Activated CD8-positive, alpha-beta T cell treated with anti-CD3 and anti-CD28 coated beads for 36 hours (primary cell): ENCODE measurements around the gene SLC22A4. TPM values are rescaled to one million over a fixed set of nuclear protein-coding genes. Genes with fewer than 3 reads are reported as not detected.
A peak's percentile ranks its signal among the peaks of the same experiment; 100 is the strongest.

Experiments used
- ATAC-seq: fragments of 200-7000 bp; cut with Tn5 transposase; one replicate; pipeline ENCODE4 v1.10.0; 2021; ENCODE audit warnings: mild to moderate bottlenecking, moderate library complexity
- CTCF ChIA-PET: fragments of 350-600 bp; sonication (Branson Sonifier 250); formaldehyde crosslinking; loops from one replicate; lab custom pipeline; 2021; ENCODE audit warnings: antibody characterized with exemption; lab: Charles Lee
- POLR2A ChIA-PET: fragments of 350-600 bp; sonication (Branson Sonifier 250); formaldehyde crosslinking; loops from one replicate; lab custom pipeline; 2021; ENCODE audit warnings: antibody characterized with exemption; lab: Charles Lee
- DNase-seq: peaks from one replicate; pipeline ENCODE4 v3.0.0-alpha.2; 2020
- H3K27ac Mint-ChIP-seq: one replicate; pipeline ENCODE4 v1.8.0; 2021; ENCODE audit warnings: mild to moderate bottlenecking, mixed read lengths
- H3K27me3 Mint-ChIP-seq: one replicate; pipeline ENCODE4 v1.8.0; 2021; ENCODE audit warnings: mixed read lengths
- H3K36me3 Mint-ChIP-seq: one replicate; pipeline ENCODE4 v1.8.0; 2021; ENCODE audit warnings: low read depth, mixed read lengths
- H3K4me1 Mint-ChIP-seq: one replicate; pipeline ENCODE4 v1.8.0; 2021; ENCODE audit warnings: low read depth, mixed read lengths
- H3K4me3 Mint-ChIP-seq: one replicate; pipeline ENCODE4 v1.8.0; 2021; ENCODE audit warnings: mild to moderate bottlenecking, moderate library complexity, mixed read lengths
- H3K9me3 Mint-ChIP-seq: one replicate; pipeline ENCODE4 v1.8.0; 2021; ENCODE audit warnings: mixed read lengths
- intact Hi-C: fragments of 100-400 bp; cut with micrococcal nuclease; formaldehyde crosslinking; loops from one replicate; pipeline ENCODE4 v1.10.0; 2022
- total RNA-seq, 2 experiments: library from RNA; stranded (reverse); gene quantifications; one replicate each; pipeline ENCODE4 v1.2.3, GENCODE V29; 2021
- TF ChIP-seq, protein P1 (sequence below): fragments of 200-600 bp; IDR thresholded peaks from one replicate; pipeline ENCODE4 v1.8.0; 2022; ENCODE audit warnings: antibody characterized with exemption, mild to moderate bottlenecking

Gene SLC22A4
- total RNA-seq, 2 experiments from 2014 or later = 0.74 to 0.88 TPM

DNA sequence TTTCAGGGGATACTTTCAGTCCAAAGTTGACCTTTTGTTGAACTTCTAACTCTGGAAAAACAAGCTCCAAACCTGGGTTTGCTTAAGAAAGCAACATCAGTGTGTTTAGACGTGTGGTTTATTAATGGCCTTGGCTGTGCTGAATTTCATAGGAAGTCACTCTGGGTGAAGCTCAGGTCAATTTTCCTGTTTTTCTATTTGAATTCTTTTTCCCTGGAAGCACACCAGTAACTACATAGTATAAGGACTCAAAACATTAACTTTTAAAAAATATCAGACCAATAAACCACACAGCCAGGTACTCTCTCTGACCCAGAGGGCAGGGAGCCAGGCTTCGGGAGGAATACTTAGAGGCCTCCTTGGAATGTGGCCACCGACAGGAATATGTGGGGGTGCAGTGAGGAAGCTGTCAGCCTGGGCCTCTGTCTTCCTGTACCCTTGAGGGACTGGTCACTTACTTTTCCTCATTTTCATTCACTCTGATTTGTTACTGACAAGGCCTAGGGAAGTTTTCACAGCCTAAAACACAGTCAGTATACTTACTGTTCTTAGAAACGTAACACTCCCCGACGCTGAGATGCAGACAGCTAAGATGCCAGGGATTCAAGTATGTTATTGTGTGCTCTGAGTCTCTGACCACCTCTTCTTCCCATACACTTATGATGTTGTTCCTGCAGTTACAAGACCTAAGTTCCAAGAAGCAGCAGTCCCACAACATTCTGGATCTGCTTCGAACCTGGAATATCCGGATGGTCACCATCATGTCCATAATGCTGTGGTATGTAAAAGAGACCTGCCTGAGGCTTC is 94.3 kb downstream of the SLC22A4 start:
- ChIA-PET POLR2A (interaction anchor here (0.6 to 8.7 kb wide), 9 partner anchors 9 to 113 kb away, joined by 3 to 68 read pairs (median 4); partner anchors contain the start of gene IRF1), CTCF (interaction anchor here (0.8 to 12.3 kb wide), 10 partner anchors 11 to 432 kb away, joined by 3 to 342 read pairs (median 11); no protein-coding TSS in a partner anchor)
- TF ChIP-seq, protein P1, sequence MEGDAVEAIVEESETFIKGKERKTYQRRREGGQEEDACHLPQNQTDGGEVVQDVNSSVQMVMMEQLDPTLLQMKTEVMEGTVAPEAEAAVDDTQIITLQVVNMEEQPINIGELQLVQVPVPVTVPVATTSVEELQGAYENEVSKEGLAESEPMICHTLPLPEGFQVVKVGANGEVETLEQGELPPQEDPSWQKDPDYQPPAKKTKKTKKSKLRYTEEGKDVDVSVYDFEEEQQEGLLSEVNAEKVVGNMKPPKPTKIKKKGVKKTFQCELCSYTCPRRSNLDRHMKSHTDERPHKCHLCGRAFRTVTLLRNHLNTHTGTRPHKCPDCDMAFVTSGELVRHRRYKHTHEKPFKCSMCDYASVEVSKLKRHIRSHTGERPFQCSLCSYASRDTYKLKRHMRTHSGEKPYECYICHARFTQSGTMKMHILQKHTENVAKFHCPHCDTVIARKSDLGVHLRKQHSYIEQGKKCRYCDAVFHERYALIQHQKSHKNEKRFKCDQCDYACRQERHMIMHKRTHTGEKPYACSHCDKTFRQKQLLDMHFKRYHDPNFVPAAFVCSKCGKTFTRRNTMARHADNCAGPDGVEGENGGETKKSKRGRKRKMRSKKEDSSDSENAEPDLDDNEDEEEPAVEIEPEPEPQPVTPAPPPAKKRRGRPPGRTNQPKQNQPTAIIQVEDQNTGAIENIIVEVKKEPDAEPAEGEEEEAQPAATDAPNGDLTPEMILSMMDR = no peak
- ATAC-seq (no peak), DNase-seq (no peak)
- no peaks in the 10 kb centered on the region for H3K27me3 Mint-ChIP-seq
- no peaks in the 10 kb centered on the region for H3K9me3 Mint-ChIP-seq
- peaks cover 5% of the 10 kb centered on the region for H3K36me3 Mint-ChIP-seq
- peaks cover 44% of the 10 kb centered on the region for H3K4me1 Mint-ChIP-seq
- H3K4me3 Mint-ChIP-seq = no peak overlapping the region
- intact Hi-C loops = loop anchor here (10.0 kb wide), 1 partner anchor 436 kb away; no protein-coding TSS in a partner anchor
- no peak overlapping the region for H3K27ac Mint-ChIP-seq

DNA sequence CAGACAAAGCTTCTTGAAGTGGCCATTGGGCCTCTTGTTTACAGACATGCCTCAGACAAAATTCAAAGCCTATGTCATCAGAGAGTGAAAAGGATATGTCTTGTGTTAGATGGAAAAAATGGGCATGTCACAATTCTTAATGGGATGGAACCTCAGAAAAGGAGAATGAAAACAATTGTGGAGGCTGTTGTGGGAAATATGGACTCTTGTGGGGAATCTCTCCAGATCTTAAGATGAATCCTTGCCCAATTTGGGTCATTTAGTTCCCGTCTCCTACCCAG is 94.8 kb downstream of the SLC22A4 start:
- H3K27me3 Mint-ChIP-seq = no peaks in the 10 kb centered on the region
- CTCF ChIA-PET = interaction anchor here (0.8 to 12.3 kb wide), 7 partner anchors 10 to 138 kb away, joined by 3 to 342 read pairs (median 3); no protein-coding TSS in a partner anchor
- peaks cover 5% of the 10 kb centered on the region for H3K36me3 Mint-ChIP-seq
- POLR2A ChIA-PET = interaction anchor here (0.7 to 8.7 kb wide), 7 partner anchors 22 to 112 kb away, joined by 3 to 68 read pairs (median 4); partner anchors contain the start of gene IRF1
- intact Hi-C loops = loop anchor here (10.0 kb wide), 1 partner anchor 436 kb away; no protein-coding TSS in a partner anchor
- H3K4me3 Mint-ChIP-seq = no peak overlapping the region
- no peaks in the 10 kb centered on the region for H3K9me3 Mint-ChIP-seq
- ATAC-seq (no peak), DNase-seq (no peak)
- TF ChIP-seq, protein P1 = no peak
- no peak overlapping the region for H3K27ac Mint-ChIP-seq
- peaks cover 44% of the 10 kb centered on the region for H3K4me1 Mint-ChIP-seq

DNA sequence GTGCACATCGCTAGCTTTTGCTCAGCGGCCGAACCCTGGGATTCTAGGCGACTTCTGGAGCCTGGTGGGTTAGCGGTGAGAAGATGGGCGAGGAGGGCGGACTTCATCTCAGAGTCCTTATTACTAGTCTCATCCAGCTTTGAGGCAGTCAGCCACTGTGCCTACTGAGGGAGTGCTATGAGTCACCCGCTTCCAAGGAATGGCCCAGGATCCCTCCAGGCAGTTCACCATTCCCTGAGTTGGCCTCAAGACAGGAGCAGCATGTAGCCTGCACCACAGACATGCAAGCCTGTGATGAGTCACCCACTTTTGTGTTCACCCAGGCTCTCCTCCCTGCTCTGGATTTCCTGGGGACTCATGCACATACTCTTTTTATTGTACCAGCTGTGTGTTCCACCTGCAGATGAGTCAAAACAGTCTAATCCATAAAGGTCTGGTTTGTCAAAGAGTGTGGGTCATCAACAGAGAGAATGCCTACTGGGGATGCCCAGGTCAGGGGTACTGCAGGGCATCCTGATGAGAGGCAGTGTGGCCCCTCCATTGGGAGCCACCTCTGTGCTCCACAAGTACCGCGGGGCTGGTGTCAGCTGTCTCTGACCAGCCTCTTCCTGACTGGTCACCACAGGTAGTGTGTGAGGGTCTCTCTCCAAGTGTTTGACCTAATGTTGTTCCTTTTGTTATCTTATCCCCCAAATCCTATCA is 95.5 kb downstream of the SLC22A4 start:
- Mint-ChIP-seq H3K27ac (no peak overlapping the region), H3K4me1 (peaks cover 44% of the 10 kb centered on the region), H3K36me3 (peaks cover 5% of the 10 kb centered on the region), H3K27me3 (no peaks in the 10 kb centered on the region), H3K4me3 (no peak overlapping the region), H3K9me3 (no peaks in the 10 kb centered on the region)
- DNase-seq (peak; percentile 35), ATAC-seq (peak; percentile 31)
- TF ChIP-seq, protein P1 = no peak
- POLR2A ChIA-PET = interaction anchor here (0.7 to 8.7 kb wide), 8 partner anchors 21 to 112 kb away, joined by 3 to 68 read pairs (median 8); partner anchors contain the start of gene IRF1
- CTCF ChIA-PET = interaction anchor here (0.6 to 12.3 kb wide), 8 partner anchors 8 to 431 kb away, joined by 3 to 342 read pairs (median 3); no protein-coding TSS in a partner anchor
- intact Hi-C loops = loop anchor here (10.0 kb wide), 1 partner anchor 435 kb away; no protein-coding TSS in a partner anchor

DNA sequence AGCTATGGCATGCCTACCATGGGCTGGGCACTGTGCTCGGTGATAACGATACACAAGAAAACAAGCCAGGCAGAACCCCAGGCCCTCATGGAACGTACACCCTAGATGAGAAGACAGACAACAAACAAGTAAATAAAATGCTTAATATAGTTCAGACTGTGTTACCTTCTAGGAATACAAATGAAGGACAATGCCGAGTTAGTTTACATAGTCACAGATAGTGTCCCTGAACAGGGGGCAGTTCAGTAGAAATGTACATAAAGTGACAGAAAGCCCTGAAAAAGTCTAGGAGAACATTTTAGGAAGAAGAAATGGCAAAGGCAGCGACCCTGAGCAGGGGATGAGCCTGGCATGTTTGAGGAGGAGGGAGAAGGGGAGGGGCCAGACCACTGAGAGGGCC is 97.1 kb downstream of the SLC22A4 start:
- Mint-ChIP-seq H3K4me3 (no peak overlapping the region), H3K36me3 (peaks cover 9% of the 10 kb centered on the region), H3K9me3 (no peaks in the 10 kb centered on the region), H3K27me3 (no peaks in the 10 kb centered on the region), H3K4me1 (peaks cover 47% of the 10 kb centered on the region), H3K27ac (no peak overlapping the region)
- ChIA-PET POLR2A (interaction anchor here (1.0 to 8.7 kb wide), 8 partner anchors 12 to 109 kb away, joined by 3 to 61 read pairs (median 6); partner anchors contain the start of gene IRF1), CTCF (interaction anchor here (12.3 kb wide), 1 partner anchor 110 kb away, joined by 342 read pairs; no protein-coding TSS in a partner anchor)
- no peak for DNase-seq
- intact Hi-C loops = no loop called here
- ATAC-seq = no peak
- TF ChIP-seq, protein P1 = no peak
